Left renal pelvis (tissue), 4 donors: Measurements from ENCODE around the gene NFS1. TPM values are rescaled to one million over a fixed set of nuclear protein-coding genes. Genes with fewer than 3 reads are reported as not detected.
"Not testable (repeated sequence)": the region's sequence is repeated elsewhere in the genome, so short reads cannot be mapped to it uniquely, and the experiment has no call there.

ENCODE experiments used
- DNase-seq, 4 donors: peaks; one replicate each; pipeline ENCODE4 v3.0.0-alpha.2; 2013; ENCODE audit warnings: low read depth in 4 of 4, low spot score in 3 of 4
- polyA plus RNA-seq, 4 donors: library from polyadenylated mRNA; unstranded; fragments of 120-200 nt; gene quantifications; one replicate each; pipeline ENCODE4 v1.2.1, GENCODE V29; 2013; ENCODE audit not compliant: insufficient read length in 4 of 4

NFS1 gene
- polyA plus RNA-seq = 10 to 100 TPM; 20.6 to 29.8 (median 28.2) TPM

DNA sequence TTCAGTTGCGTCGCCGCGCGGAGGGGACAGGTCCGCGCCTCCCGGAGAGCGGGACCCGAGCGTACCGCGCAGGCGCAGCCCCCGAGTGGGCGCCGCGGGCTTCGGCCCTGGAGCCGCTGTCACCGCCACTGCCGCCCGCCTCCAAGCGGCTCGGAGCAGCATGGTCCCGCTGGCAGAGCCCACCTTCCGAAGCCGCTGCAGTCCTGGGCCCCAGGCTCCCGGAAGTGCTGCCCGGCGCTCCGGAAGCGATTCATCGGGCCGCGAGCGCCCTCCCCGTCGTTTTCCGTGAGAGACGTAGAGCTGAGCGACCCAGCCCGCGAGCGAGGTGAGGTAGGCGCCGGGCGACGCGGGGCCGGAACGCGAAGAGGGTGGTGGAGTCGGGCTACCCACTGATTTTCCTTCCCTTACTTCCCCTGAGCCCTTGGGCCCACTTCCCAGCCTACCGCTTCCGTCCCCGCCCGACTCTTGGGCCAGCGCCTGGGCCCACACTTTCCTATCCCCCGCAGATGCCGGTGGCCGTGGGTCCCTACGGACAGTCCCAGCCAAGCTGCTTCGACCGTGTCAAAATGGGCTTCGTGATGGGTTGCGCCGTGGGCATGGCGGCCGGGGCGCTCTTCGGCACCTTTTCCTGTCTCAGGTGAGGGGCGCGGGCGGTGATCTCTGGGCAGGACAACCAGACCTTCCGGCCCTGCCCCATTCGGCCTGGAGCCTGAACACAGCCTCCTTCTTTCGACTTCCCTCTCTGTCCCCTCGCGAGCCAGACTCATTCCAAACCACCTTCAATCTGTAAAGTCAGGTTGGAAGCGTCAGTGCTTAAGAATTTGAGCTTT, at the start of gene NFS1, which contains the start of gene ROMO1:
Gene NFS1, minus strand, starts transcription at position 226 of the 830 bp plus-strand sequence. Its CDS starts 64 bp downstream, at position 162.
Gene ROMO1, plus strand, starts transcription at position 279 of the 830 bp plus-strand sequence. Its CDS starts 228 bp downstream, at position 507.
- peak; percentile 68 to 80 (median 72) for DNase-seq

DNA sequence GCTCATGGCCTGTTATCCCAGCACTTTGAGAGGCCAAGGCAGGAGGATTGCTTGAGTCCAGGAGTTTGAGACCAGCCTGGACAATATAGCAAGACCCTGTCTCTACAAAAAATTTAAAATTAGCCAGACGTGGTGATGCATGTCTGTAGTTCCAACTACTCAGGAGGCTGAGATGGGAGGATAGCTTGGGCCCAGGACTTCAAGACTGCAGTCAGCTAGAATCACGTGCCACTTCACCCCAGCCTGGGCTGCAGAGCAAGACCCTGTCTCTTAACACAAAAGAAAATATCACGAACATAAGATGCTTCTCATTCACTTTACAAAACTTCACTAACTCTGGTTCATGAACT, 45.3 kb upstream of the NFS1 start:
- not testable (repeated sequence) for DNase-seq

DNA sequence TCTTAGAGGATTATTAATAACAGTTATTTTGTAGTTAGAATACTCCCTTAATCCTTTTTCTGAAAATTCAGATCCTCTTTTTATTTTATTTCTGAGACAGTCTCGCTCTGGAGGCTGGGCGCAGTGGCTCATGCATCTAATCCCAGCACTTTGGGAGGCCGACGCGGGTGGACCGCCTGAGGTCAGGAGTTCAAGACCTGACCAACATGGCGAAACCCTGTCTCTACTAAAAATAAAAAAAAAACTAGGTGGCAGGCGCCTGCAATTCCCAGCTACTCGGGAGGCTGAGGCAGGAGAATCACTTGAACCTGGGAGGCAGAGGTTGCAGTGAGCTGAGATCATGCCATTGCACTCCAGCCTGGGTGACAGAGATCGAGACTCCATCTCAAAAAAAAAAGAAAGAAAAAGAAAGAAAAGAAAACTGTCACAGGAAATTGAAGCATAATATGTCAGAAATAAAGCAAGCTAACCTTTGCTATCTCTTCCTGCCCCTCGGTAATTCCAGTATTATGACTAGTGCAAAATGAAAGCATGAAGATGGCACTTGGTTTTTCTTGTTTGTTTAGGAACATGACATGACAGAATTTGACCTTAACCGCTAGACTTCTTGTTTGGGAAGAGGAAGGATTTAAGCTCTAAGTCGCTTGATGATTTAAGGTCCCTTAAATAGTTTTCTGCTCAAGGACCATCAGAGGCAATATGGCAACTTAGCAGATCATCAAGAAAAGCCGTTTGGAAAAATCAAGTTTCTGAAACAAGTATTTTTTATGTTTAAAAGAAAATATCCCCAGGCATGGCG, 44.7 kb upstream of the NFS1 start:
- no peak for DNase-seq

DNA sequence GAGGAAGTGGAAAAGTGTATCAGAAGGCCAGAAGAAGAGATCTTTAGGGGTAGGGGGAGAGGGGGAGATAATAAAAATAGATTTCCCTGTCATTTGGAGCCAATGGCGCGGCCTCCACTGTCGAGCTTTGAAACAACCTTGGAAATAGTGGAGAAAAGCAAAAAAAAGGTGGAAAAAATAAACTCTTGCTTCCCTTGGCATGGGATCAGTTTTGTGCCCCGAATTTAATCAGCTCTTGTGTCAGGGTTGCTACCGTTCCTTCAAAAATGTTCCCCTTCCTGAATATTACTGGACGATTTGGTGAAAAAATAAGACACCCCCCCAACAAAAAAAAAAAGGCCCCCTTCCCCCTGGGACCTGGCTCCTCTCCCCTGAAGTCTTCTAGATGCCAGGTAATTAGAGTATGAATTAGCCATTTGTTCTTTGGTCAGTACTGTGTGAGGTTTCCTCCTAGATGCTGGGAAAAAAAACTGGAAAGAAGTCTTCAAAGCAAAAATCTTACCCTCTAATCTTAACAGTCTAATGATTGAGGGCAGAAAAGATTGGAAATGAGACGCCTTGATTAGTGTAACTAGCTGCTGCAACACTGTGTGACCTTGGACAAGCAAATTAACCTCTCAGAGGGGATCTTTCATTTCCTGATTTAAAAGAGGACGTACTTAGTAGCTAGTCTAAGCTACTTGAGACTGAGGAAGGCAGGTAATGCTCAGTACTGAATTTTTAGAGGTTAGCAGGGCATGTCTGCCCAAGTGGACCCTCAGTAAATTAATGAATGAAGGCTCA, 43.8 kb upstream of the NFS1 start:
- peak in 1 of 4 donors; percentile 3 for DNase-seq

DNA sequence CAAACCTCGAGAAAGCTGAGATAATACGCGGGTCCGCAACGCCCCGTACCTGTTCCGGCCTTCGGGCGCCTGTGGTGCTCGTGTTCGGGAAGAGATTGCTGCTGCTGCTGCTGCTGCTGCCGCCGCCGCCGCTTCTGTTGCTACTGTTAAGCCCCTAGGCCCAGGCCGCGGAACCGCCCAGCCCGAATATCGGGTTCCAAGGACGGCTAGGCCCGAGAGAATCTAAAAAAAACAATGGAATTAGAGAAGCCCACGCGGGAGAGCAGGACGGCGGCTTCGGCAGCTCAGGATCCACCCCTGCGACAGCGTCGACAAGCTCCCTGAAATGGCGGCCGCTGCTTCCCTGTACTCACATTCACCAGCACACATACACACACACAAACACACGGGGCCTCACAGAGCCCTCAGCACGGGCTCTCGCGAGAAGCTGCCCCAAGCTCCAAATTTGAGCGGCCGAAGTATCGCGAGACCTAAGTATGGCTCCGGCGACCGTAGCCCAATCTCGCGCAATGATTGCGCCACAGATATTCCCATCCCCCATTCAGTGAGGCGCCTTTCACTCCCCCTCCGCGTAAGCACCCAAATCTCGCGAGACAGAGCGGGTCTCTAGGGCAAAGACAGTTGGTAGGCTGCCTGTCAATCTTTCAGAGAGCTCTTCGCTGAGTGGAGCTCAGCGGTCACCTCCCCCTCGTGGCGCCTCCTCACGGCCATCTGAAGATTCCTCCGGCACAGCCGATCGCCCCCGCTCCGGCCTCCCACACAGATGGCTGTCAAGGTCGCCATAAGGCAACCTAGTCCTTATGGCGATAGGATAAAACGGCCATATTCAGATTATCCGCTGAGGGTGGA, 43.0 kb upstream of the NFS1 start, which contains the start of gene RBM39:
Gene RBM39, minus strand, starts transcription at position 369 of the 849 bp plus-strand sequence. CDS start 1,386 bp downstream, outside the sequence.
- DNase-seq = peak; percentile 100

DNA sequence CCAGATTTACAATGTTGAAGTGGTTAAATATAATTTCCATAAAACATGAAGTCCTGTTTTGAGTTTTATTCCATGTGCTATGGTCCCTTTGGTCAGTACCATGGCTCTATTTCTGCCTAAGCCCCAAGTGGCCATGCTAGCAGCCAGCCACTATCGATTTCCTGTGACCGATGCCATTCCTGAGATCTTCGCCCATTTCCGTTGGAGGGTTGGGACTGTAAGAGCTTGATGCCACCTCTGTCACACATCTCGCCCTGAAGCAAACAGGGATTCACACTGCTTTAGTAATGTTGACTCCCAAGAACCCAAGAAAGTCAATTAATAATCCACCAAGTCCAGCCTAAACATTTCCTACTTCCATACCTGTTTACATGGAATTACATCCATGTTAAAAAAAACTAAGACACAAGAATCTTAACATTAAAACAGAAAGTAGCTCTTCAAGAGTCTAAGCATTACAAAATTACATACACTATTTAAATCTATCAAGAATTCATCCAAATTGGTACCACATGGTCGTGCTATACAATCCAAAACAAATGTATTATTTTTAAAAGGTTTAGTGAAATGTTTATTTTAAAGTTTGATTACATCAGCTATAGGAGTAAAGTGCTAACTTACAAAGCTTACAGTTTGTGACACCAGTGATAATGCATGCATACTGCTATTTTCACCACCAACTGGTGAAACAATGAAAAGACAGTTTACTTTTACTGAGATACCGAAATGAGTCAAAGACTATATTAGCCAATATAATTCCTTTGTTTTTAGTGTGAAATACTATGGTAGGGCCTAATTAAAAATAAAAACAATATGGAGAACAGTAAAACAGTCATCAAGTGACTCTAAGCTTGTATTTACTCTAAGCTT, 40.4 kb upstream of the NFS1 start:
- no peak for DNase-seq

DNA sequence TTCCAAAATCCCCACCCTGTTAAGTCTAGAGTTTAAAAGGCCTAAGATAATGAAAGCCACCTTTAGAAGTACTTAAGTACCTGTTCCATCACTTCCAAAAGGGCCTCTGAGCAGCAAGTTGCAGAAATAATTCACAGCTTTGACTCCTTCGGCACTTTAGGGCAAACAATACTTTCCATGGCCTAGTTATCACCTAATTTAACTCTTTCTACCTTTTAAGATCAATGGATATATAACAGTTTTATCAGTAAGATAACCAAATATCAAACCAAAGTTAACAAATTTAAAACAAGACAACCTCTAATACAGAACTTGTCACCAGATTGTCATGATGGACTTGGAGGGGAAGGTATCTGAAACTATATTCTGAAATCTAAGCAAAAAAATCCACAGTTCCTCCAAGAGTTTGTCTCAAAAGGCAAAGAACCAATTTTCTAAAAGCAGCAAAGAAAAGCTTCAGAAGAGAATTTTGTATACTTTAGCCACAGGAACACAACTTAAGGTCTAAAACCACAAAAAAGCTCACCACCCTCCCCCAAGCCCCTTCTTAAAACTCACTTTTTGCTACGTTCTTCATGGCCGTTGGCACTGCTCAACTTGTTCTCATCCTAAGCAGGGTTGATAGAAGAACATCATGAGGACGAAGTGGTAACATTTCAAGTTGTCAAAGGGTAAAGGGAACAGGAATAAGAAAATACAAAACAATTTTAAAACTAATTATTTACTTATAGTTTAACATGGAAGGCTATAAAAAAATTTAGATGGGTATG, 39.4 kb upstream of the NFS1 start:
- DNase-seq = no peak

DNA sequence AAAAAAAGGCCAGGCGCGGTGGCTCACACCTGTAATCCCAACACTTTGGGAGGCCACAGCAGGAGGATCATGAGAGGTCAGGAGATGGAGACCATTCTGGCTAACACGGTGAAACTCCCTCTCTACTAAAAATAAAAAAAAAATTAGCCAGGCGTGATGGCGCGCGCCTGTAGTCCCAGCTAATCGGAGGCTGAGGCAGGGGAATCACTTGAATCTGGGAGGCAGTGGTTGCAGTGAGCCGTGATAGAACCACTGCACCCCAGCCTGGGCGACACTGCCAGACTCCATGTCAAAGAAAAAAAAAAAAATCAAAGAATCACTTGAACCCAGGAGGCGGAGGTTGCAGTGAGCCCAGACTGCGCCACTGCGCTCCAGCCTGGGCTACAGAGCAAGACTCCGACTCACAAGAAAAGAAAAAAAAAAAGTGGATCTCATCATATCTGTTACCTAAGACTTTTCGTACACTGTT, 38.7 kb upstream of the NFS1 start:
- no peak for DNase-seq

DNA sequence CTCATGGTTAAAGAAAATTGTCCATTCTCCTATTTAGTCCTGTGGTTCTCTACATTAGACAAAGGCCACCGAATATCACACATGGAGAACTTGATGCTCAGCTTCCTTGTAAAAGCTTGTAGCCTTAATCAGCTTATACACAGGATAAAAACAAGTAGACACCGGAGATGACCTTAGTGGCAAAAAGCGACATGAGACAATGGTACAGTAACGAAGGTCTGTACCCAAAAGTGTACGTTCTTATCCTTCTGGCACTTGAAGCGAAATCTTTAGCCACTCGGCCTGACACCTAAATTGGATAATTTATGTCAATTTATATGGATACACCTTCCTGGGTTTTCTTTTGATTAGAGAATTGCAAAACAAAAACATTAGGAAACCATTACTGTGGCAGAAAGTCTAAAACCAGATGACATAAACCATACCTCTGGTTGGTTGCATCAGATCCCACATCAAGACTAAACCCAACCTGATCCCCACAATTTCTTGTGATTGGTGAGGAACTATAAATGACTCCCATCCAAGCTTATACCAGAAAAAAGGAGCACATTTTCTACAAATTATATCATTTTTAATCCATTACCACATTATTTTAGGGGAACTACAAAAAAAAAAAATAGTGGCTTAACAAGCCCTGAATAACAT, 36.8 kb upstream of the NFS1 start:
- no peak for DNase-seq

DNA sequence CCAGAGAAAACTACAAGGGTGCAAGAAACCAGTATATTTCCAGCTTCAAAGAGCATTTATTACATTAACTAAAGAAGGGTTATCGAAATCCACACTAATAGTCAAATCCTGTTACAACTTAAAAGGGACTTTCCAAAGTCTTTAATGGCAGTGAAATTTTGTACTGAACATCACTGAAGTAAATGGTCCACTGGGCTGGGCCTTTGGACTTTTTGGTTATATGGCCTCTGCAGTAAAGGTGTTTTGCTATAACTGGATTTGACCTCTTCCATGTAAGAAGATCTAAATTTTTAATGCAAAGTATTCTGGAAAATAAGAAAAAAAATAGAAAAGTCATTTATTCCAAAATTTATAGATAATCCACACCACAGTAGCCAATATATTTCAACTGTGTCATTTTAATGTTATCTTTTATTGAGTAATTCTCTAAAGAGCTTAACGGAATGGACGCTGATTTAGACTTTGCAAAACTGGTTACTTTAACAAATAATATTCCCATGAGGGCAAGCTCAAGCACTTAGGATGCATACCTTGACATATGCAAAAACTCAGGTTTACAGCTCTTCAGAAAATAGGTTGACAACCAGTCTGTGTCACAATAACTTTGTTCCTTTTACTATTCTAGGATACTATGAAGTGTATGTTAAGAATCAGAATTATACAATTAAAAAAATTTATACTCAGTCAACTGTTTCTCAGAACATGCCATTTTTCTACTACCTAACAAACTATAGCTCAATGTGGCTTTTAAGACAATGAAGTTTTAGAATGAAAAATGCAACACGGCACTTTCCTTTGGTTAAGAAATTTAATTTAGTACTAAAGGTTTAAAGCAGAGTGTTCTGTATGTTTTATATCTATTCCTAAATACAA, 35.9 kb upstream of the NFS1 start:
- no peak for DNase-seq

DNA sequence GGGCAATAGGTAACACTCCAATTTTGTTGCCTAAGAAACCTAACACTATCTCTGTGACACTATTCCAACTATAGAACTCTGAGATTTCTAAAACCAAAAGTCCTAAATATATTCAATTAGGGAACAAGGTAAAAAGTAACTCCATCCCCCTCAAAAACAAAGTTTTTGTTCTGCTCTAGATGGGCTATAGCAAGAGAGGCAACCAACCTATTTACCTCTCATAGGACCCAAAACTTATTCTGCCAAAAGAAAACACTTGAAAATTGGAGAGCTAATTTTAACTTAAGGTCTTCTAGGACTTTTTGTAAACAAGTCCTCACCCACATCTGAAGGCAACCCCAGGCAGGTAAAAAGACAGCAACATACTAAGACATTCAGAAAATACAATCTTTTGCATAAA, 35.2 kb upstream of the NFS1 start:
- DNase-seq = no peak

DNA sequence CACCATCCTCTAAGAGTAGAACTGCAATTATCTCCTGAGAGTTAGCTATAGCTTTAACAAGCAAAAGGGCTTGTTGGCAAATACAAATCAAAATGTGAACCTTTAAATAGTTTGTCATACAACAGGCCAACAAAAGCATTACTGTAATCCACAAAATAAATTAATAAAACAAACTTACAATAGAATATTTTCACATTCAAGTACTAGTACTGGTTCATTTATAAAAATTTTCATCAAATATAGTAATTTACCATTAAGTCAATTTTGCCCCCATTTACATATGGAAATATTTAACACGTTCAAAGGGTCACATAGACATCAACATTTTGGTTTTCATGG, 33.5 kb upstream of the NFS1 start:
- no peak for DNase-seq

DNA sequence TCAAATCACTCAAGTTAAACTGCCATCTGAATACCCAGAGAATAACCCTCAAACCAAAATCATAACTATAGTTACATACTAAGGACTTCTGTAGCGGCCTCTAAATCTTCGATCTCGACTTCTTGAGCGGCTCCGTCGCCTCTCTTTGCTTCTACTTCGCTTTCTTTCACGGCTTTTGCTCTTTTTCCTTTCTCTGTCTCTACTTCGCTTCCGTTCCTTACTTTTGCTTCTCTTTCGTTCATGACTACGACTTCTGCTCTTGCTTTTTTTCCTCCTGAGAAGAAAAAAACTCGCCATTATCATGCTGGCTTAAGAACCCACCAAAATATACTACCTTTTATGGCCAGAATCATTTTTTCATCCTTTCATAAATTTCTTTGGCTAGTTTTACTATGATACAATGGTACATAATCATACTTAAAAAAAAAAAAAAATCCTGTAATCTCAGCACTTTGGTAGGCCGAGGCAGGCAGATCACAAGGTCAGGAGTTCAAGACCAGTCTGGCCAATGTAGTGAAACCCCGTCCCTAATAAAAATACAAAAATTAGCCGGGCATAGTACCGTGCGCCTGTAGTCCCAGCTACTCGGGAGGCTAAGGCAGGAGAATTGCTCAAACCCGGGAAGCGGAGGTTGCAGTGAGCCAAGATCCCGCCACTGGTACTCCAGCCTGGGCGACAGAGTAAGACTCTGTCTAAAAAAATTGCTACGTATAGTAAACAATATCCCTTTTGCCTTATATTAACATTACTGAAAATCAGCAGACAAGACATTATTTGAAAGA, 32.9 kb upstream of the NFS1 start:
- no peak for DNase-seq

DNA sequence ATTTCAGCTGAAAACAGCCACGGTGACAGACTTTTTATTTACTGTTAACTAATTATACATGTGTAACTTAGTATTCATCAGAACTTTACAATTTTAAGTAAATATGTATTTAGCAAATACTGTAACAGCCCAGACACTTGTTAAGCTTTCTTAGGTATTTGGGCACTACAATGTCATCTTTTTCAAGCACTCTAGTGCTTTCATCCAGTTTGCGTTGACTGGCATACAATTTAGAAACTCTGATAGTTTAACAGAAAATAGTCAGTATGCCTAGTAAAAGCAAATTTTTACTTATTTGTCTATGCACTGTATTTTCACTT, 32.3 kb upstream of the NFS1 start:
- DNase-seq = no peak

DNA sequence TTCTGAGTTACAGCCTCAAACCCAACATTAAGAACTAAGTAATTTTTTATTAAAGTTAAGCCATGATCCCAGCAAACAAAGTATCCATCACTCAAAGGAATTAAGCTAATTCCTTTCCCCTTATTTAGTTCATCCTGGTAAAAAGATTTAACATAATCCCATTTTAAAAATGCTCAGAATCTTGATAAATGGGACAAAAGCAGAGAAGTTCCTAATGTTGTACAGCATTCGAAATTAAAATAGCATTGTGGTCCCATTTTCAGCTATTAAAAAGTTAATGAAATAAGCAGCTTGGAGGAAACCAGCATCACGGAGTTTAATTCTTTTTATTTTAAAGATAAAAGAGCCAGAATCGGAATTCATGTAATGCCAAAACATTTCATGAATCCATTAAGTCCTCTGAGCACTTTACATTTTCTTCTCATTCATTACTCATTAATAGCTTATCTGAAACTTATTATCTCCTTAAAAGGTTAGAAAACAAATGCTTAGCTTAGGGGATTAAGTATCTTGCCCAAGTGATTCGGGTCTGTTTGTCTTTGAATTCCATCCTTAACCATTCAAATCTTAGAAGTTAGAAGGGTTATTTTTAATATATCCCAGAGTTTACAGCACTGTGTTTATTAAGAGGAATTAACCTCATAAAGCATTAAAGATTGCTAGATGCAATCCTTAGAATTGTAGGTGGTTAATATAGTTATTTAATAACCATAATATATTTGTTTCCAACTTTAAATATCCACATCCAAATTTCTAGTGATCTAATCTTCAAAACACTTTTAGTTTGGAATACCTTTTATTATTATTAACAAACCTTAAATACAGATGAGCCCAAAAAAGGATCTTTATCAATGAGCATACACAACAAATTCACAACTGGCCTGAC, 31.7 kb upstream of the NFS1 start:
- DNase-seq = no peak
